Astrocyte (in vitro differentiated cells and primary cell): ENCODE data around the gene ZBTB34. TPM values are rescaled to one million over a fixed set of nuclear protein-coding genes. Genes with fewer than 3 reads are reported as not detected.

Source experiments
- DNase-seq: peaks from one replicate; pipeline ENCODE4 v3.0.0-alpha.2; 2010; ENCODE audit warnings: low read depth
- FAIRE-seq: peaks from 2 replicates; lab custom pipeline; 2011; peaks lifted over from hg19 to GRCh38; lab: Jason Lieb, UNC
- H2AFZ ChIP-seq: 2 replicates; pipeline ENCODE4 v1.6.0; 2012; ENCODE audit warnings: low read depth, low read length, inconsistent platforms
- H3K27ac ChIP-seq: 2 replicates; pipeline ENCODE4 v1.5.1; 2011; ENCODE audit warnings: low read depth, low read length, inconsistent platforms
- H3K27me3 ChIP-seq: 2 replicates; pipeline ENCODE4 v1.6.0; 2011; ENCODE audit warnings: low read length, inconsistent platforms; ENCODE audit not compliant: insufficient read depth
- H3K36me3 ChIP-seq: 2 replicates; pipeline ENCODE4 v1.5.1; 2011; ENCODE audit warnings: low read length, inconsistent platforms; ENCODE audit not compliant: insufficient read depth
- H3K4me1 ChIP-seq: 2 replicates; pipeline ENCODE4 v1.5.1; 2011; ENCODE audit warnings: low read length, inconsistent platforms; ENCODE audit not compliant: insufficient read depth
- H3K4me2 ChIP-seq: 2 replicates; pipeline ENCODE4 v1.6.0; 2012; ENCODE audit warnings: low read length, inconsistent platforms
- H3K4me3 ChIP-seq: 2 replicates; pipeline ENCODE4 v1.5.1; 2011; ENCODE audit warnings: low read depth, mild to moderate bottlenecking, low read length, inconsistent platforms; ENCODE audit not compliant: insufficient read depth
- H3K79me2 ChIP-seq: 2 replicates; pipeline ENCODE4 v1.6.0; 2012; ENCODE audit warnings: mild to moderate bottlenecking, low read length, inconsistent platforms; ENCODE audit not compliant: insufficient read depth
- H3K9ac ChIP-seq: 2 replicates; pipeline ENCODE4 v1.6.0; 2012; ENCODE audit warnings: mild to moderate bottlenecking, low read length, inconsistent platforms
- H3K9me3 ChIP-seq: 2 replicates; pipeline ENCODE4 v1.5.1; 2012; ENCODE audit warnings: low read depth, mild to moderate bottlenecking, low read length, inconsistent platforms; ENCODE audit not compliant: insufficient read depth
- H4K20me1 ChIP-seq: 2 replicates; pipeline ENCODE4 v1.6.0; 2012; ENCODE audit warnings: low read length, inconsistent platforms; ENCODE audit not compliant: insufficient read depth
- H3K27ac Mint-ChIP-seq: one replicate; pipeline ENCODE4 v1.8.0; 2021; ENCODE audit warnings: mild to moderate bottlenecking, mixed read lengths; ENCODE audit not compliant: unreplicated experiment
- H3K27me3 Mint-ChIP-seq: one replicate; pipeline ENCODE4 v1.8.0; 2021; ENCODE audit warnings: low read depth, mixed read lengths; ENCODE audit not compliant: unreplicated experiment
- H3K36me3 Mint-ChIP-seq: one replicate; pipeline ENCODE4 v1.8.0; 2021; ENCODE audit warnings: low read depth, mixed read lengths; ENCODE audit not compliant: unreplicated experiment
- H3K4me1 Mint-ChIP-seq: one replicate; pipeline ENCODE4 v1.8.0; 2021; ENCODE audit warnings: low read depth, mixed read lengths; ENCODE audit not compliant: unreplicated experiment
- H3K4me3 Mint-ChIP-seq: one replicate; pipeline ENCODE4 v1.8.0; 2021; ENCODE audit warnings: mild to moderate bottlenecking, moderate library complexity, mixed read lengths; ENCODE audit not compliant: unreplicated experiment
- H3K9me3 Mint-ChIP-seq: one replicate; pipeline ENCODE4 v1.8.0; 2021; ENCODE audit warnings: mild to moderate bottlenecking, mixed read lengths; ENCODE audit not compliant: unreplicated experiment
- CTCF ChIP-seq: IDR thresholded peaks from 2 replicates; pipeline ENCODE4 v1.5.1; 2011; ENCODE audit warnings: low read depth, mild to moderate bottlenecking, inconsistent platforms, low read length, moderate library complexity; ENCODE audit not compliant: insufficient read depth
- EZH2 ChIP-seq: IDR thresholded peaks from 2 replicates; pipeline ENCODE4 v1.6.1; 2012; ENCODE audit warnings: mild to moderate bottlenecking, low read length, inconsistent platforms; ENCODE audit not compliant: insufficient read depth
- total RNA-seq: library from RNA; stranded (reverse); gene quantifications from 2 replicates; pipeline ENCODE4 v1.2.1, GENCODE V29; 2021

The ZBTB34 gene
- total RNA-seq, 1 donor from 2014 or later = 14.7 TPM

GRCh38 chr9:126927419-126927818 lies 67.0 kb downstream of the ZBTB34 start:
- FAIRE-seq (no peak), DNase-seq (no peak)
- Histone ChIP-seq H3K79me2 (no peaks in the 10 kb centered on the region), H3K9me3 (no peaks in the 10 kb centered on the region), H3K36me3 (no peaks in the 10 kb centered on the region), H3K4me3 (no peak overlapping the region), H3K4me2 (no peak overlapping the region), H3K4me1 (no peaks in the 10 kb centered on the region), H3K27ac (no peak overlapping the region), H4K20me1 (no peaks in the 10 kb centered on the region), H2AFZ (no peak overlapping the region), H3K27me3 (peaks cover 34% of the 10 kb centered on the region), H3K9ac (no peak overlapping the region)
- no peak for TF ChIP-seq CTCF
- TF ChIP-seq EZH2 = no peak
- Mint-ChIP-seq H3K27me3 (peaks cover 2% of the 10 kb centered on the region), H3K4me1 (no peaks in the 10 kb centered on the region), H3K9me3 (peaks cover 2% of the 10 kb centered on the region), H3K4me3 (no peak overlapping the region), H3K27ac (no peak overlapping the region), H3K36me3 (no peaks in the 10 kb centered on the region)

- Mint-ChIP-seq H3K4me3 (no peak overlapping the region), H3K36me3 (no peaks in the 10 kb centered on the region), H3K4me1 (no peaks in the 10 kb centered on the region), H3K27me3 (peaks cover 17% of the 10 kb centered on the region), H3K27ac (peak overlapping the region; percentile 58), H3K9me3 (peaks cover 4% of the 10 kb centered on the region)
- no peak overlapping the region for H3K27ac ChIP-seq
- no peaks in the 10 kb centered on the region for H3K79me2 ChIP-seq
- H3K4me2 ChIP-seq = no peak overlapping the region
- peaks cover 3% of the 10 kb centered on the region for H3K9me3 ChIP-seq
- no peak overlapping the region for H3K4me3 ChIP-seq
- no peaks in the 10 kb centered on the region for H3K4me1 ChIP-seq
- no peak overlapping the region for H3K9ac ChIP-seq
- no peaks in the 10 kb centered on the region for H3K36me3 ChIP-seq
- no peak for DNase-seq
- no peak overlapping the region for H2AFZ ChIP-seq
- no peak for FAIRE-seq
- TF ChIP-seq CTCF (no peak), EZH2 (no peak)
- peaks cover 10% of the 10 kb centered on the region for H3K27me3 ChIP-seq
- peaks cover 3% of the 10 kb centered on the region for H4K20me1 ChIP-seq
These were observed 72.5 kb downstream of the ZBTB34 start for GRCh38 chr9:126932871-126933321.

- H3K36me3 ChIP-seq = no peaks in the 10 kb centered on the region
- peaks cover 1% of the 10 kb centered on the region for H3K4me1 Mint-ChIP-seq
- no peak overlapping the region for H3K4me2 ChIP-seq
- peaks cover 17% of the 10 kb centered on the region for H3K27me3 Mint-ChIP-seq
- H3K36me3 Mint-ChIP-seq = no peaks in the 10 kb centered on the region
- peaks cover 6% of the 10 kb centered on the region for H3K27me3 ChIP-seq
- no peak overlapping the region for H3K27ac ChIP-seq
- FAIRE-seq = no peak
- H3K79me2 ChIP-seq = no peaks in the 10 kb centered on the region
- H3K9ac ChIP-seq = no peak overlapping the region
- H4K20me1 ChIP-seq = peaks cover 3% of the 10 kb centered on the region
- peaks cover 4% of the 10 kb centered on the region for H3K9me3 Mint-ChIP-seq
- no peaks in the 10 kb centered on the region for H3K4me1 ChIP-seq
- peaks cover 3% of the 10 kb centered on the region for H3K9me3 ChIP-seq
- no peak overlapping the region for H2AFZ ChIP-seq
- H3K4me3 ChIP-seq = no peak overlapping the region
- H3K27ac Mint-ChIP-seq = no peak overlapping the region
- no peak for DNase-seq
- TF ChIP-seq EZH2 (no peak), CTCF (no peak)
- no peak overlapping the region for H3K4me3 Mint-ChIP-seq
These were observed 73.0 kb downstream of the ZBTB34 start for GRCh38 chr9:126933334-126933980.
